GM12864 (cell line): ENCODE measurements around the gene RACGAP1.

Experiments used
- DNase-seq: peaks from one replicate; pipeline ENCODE4 v3.0.0-alpha.2; 2011; ENCODE audit warnings: low read depth
- H3K4me3 ChIP-seq: 2 replicates; pipeline ENCODE4 v1.5.1; 2011; ENCODE audit warnings: mild to moderate bottlenecking, low read depth, low read length, control low read depth
- TF ChIP-seq, protein P1 (sequence below): IDR thresholded peaks from 2 replicates; pipeline ENCODE4 v1.5.1; 2011; ENCODE audit warnings: low read depth, mild to moderate bottlenecking, moderate library complexity, low read length, control low read depth, inconsistent platforms; ENCODE audit errors: missing control alignments

Gene RACGAP1

GRCh38 chr12:49965836-49966235 lies 59.5 kb downstream of the RACGAP1 start:
- no peak for DNase-seq
- no peak overlapping the region for H3K4me3 ChIP-seq
- TF ChIP-seq, protein P1, sequence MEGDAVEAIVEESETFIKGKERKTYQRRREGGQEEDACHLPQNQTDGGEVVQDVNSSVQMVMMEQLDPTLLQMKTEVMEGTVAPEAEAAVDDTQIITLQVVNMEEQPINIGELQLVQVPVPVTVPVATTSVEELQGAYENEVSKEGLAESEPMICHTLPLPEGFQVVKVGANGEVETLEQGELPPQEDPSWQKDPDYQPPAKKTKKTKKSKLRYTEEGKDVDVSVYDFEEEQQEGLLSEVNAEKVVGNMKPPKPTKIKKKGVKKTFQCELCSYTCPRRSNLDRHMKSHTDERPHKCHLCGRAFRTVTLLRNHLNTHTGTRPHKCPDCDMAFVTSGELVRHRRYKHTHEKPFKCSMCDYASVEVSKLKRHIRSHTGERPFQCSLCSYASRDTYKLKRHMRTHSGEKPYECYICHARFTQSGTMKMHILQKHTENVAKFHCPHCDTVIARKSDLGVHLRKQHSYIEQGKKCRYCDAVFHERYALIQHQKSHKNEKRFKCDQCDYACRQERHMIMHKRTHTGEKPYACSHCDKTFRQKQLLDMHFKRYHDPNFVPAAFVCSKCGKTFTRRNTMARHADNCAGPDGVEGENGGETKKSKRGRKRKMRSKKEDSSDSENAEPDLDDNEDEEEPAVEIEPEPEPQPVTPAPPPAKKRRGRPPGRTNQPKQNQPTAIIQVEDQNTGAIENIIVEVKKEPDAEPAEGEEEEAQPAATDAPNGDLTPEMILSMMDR: no peak

GRCh38 chr12:49964849-49965624 lies 60.3 kb downstream of the RACGAP1 start:
- no peak for DNase-seq
- TF ChIP-seq, protein P1: no peak
- no peak overlapping the region for H3K4me3 ChIP-seq

DNA sequence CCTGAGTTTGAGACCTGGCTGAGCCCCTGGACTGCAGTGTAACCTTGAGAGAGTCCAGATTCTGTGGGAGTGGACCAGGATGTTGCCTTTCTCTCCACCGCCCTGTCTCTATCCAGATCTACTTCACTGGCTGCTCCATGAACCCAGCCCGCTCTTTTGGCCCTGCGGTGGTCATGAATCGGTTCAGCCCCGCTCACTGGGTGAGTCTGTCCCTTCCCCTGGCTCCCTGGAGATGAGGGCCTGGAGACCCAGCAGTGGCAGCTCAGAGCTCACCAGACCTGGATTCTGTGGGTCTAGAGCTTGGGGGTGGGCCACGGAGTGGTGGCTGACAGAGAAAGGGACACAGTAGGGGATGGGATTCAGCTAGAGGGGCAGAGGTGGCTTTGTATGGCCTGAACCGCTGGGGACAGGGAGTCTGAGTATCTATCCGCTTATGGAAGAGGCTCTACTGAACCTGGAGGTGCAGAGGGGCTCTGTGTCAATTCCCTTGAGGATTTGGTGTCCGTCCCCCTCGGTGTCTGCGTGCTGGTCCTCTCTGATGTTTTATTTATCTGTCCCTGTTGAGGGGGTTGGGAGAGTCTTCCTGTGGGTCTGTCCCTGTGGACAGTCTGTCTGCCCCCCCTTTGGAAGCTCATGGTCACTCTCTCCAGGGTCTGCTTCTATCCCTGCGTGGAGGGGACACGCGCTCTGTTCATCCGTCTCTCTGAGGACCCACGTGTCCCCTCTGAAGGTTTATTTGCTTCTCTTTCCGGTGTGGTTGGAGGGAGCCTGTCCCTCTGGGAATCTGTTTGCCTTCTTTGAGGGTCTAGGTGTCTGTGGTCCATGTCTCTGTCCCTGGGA lies 61.1 kb downstream of the RACGAP1 start:
- no peak for DNase-seq
- TF ChIP-seq, protein P1: no peak
- no peak overlapping the region for H3K4me3 ChIP-seq

GRCh38 chr12:49962861-49963765 lies 62.2 kb downstream of the RACGAP1 start:
- no peak for DNase-seq

GRCh38 chr12:49961993-49962764 lies 63.1 kb downstream of the RACGAP1 start:
- H3K4me3 ChIP-seq: no peak overlapping the region
- no peak for DNase-seq
- TF ChIP-seq, protein P1: no peak

More at GRCh38 chr12:49962861-49963765, 62.2 kb downstream of the RACGAP1 start:
- no peak overlapping the region for H3K4me3 ChIP-seq
- TF ChIP-seq, protein P1: no peak
